MV-4-11 (cell line): ENCODE data around the gene MYO16.

Source experiments
- DNase-seq: peaks from one replicate; lab custom pipeline; 2025; lab: John Stamatoyannopoulos, UW

The MYO16 gene

DNA sequence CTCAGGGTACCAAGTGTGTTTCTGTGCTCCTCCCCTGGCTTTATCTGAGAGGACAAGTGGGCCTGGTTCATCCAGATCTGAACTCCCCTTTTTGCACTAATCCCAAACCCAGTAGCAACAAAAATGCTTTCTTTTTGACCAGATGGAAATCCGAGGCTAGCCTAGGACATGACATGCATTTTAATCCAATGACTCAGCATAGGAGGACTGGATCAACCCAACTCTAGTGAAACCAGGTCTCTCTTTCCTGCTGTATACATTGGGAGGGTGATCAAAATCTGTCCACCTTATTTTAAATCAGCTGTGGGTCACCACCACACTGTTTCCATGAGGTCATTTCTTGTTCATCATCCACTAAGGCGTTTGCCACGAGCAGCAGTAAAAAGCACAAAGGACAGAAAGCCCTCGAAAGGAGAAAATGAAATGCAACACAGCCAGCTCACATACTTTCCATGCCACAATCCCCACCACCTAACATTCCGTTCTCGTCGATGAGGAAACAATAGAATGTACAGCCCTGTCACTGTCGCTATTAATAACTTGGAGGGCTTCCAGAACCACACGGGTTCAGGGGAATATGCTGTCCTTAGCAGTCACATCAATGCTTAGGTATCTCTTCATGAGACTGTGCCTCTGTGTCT lies 614.0 kb downstream of the MYO16 start:
- no peak for DNase-seq

DNA sequence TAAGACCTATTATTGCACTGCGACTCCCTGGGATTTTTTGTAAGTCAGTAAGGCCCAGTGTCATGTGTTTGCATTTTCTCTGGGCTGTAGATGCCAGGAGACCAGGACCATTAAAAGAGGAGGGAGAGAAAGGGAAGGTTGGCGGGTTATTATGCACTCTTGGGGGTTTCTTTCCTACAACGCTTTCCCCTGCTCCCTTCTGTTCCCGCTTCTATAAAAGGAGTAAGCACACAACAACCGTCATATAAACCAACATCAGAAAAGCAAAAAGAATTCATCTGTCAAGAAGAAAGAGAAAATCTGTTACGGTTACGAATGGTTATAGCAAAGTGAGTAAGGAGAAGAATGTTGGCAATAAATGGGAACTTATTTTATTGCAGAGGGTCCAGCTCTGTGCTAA lies 615.2 kb downstream of the MYO16 start:
- DNase-seq = no peak

DNA sequence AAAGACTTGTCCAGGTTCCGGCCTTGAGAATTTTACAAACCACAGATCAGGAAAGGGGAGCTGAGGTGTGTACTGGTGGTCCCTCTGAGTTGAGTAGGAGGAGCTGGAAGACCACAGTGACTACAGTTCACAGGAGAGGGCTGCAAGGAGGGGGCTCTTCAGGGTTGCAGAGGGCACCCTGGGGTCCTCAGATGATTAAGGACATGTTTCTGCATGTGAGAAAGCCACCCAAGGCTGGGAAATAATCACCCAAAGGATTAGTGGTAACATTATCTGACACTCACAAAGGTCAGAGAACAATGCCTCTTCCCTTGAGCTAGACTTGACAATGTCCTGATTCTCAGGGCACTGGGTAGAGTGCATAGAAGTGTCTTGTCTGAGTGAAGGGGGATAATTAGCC lies 616.6 kb downstream of the MYO16 start:
- DNase-seq = no peak

DNA sequence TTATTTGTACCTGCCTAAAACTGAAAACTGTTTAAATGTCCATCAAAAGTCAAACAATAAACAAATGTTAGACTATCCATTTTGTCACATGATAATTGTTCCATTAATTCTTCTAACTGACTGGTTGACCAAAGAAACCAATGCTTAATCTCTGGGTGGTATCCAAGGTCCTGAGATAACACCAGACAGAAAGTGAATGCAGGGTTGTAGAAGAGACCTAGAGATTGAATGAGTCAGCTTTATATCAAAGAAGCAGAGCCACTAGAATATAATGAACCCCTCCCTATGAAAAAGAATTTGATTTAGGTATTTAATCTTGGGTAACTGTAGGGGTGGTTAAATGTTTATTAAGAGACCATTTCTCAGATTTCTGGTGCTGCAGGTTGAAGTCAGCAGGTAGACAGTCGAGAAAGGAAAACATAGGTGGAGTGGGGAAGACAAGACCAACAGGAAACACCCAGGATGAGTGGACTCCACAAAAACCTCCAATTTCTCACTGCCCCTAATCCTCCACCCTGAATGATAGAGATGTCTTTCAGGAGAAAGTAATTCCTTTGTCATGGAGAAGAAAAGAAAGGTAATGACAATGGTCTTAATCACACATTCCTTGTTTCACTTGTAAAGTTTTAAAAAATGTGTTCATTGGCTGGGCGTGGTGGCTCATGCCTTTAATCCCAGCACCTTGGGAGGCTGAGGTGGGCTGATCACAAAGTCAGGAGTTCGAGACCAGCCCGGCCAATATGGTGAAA lies 620.5 kb downstream of the MYO16 start:
- DNase-seq = no peak

DNA sequence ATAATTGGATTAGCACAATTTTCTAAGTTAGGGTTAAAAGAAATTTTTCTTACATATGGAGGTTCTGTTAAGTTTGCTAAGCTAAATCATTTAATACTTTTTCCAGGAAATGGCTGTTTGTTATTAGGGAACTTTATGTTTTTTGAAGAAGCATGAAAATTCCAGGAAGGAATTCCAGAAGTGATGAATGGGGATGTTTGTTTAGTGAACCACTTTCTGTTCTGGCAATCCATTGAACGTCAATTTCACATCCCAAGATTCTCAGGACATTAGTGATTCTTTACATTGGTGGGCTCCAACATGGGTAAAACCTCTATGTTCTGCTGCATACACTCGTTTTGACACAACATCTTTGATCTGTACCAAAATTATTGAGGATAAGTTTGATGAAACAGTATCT lies 622.5 kb downstream of the MYO16 start:
- no peak for DNase-seq

DNA sequence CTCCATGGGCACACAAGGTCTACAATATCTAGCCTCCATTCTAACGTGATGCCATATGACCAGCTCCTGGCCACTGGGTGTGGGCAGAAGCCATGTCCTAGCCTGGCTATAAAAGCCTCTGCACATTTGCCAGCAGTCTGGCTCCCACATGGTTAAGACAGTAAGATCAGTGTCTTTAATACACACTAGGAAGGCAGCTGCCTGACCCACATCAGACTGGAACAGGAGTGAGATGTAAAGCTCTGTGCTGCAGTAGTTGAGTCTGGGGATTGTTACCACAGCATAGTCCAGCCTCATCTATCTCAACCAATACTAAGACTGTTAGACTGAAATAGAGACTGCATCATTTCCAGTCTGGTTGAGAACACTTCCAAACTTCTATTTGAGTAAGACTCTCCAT lies 623.9 kb downstream of the MYO16 start:
- DNase-seq = no peak

DNA sequence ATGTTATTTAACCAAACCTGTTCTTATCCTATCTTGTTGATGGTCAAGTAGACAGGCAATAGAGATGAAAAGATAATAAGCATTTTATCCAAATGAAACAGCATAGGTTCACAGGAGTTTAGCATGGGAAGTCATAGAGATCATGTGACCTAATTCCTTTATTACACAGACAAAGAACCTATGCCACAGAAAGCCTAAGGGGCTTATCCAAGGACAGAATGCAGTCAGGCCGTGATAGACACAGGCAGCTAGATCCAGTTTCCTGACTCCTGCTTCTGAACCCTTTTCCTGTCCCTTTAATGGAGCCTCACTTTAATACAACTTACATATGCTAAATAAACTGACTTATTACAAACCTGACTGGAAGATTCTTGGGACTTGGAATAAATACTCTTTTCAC lies 624.9 kb downstream of the MYO16 start:
- no peak for DNase-seq

DNA sequence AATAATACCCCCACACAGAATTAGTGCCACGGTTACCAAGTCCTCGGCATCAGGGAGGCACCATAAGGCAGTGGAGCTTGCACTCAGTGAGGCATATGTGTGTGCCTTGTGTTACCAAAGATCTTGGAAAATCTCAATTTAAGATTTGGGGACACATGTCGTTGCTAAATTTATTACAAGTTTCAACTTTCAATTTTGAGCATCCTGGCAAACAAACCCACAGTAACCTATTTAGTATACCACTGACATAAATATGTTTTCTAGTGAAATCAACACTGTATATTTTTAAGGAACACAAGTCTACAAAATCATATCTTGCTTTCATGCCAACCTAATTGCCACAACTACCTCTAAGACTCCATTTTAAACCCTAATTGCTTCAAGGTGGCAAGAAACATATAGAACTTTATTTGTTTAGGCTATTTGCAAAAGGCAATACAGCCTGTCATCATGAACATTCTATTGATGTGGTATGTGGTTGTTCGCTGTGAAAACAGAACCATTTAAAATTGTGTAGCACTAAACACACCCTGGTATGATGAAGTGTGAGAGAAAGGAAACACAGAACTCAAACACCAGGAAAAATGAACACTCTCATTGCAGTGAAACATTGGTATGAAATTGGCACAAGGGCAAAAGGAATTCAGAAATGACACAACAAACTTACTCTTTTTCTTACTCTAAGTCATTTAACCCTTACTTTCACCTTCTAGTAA lies 625.9 kb downstream of the MYO16 start:
- no peak for DNase-seq

DNA sequence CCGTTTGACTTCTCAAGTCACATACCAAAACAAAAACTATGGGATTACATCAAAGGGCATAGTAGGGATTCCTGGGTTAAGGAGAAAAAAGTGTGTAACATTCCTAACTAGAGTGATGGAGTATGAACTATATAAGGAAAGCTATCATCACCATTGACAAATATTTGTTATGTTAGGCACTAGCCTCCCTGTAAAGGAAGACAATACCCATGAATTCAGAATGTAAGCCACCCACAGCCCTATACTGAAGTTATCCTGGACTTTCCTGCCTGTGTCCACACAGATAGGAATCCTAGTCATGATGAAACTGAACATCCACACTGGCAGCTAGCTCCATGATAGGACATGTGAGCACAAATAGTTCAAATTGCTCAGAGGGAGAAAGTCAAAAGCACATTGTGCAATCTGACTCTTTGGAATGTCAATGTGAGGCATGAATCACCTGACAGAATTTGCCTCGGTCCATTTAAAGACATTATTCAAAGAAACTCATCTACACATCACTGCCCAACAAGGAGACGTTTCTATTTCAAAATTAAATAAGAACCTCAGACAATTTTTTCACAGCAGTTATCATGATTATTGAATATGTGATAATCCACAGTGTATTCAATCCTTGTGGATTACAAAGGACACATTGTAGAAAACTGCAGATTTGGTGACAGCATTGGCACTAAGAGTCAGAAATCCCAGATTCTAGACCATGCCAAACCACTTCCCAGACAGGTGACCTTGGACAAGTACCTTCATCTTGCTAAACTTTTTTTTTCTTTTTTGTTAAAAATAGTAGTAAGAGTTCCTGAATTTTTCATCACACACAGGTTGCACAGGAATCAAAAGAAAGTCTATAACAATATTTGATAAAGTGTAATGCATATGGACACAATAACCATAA lies 627.7 kb downstream of the MYO16 start:
- DNase-seq = no peak
